Measurements from ENCODE around the gene ATP5F1C.
A peak's percentile ranks its signal among the peaks of the same experiment; 100 is the strongest.

ATP5F1C gene

DNA sequence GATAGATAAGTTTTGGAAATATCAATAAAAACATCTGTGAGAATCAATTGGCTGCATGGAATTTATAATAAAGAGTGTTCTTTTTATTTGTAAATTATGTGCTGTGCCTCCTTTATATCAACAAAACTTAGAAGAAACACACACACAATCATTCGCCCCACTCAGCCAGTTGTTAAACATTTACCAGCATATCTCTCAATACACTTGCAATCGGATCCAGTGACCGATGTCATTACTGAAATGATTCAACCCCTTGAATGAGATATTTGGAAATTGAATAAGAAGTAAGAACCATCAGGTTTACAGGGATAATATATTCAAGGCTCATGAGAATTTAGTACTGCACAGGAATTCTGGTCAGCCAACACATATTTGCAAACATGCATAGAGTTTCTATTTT, 65.9 kb downstream of the ATP5F1C start:
- Histone ChIP-seq H2AK5ac (ENCODE audit: low read depth, low read length) (no peak overlapping the region), H3K27me3 (ENCODE audit: control insufficient read depth in 3 of 3, insufficient read depth in 3 of 3, low read depth in 1 of 3, low read length in 3 of 3) (no peaks in the 10 kb centered on the region), H3K14ac (ENCODE audit: low read length) (no peak overlapping the region), H3K36me3 (replicated peaks in 1 of 2; ENCODE audit: control insufficient read depth in 2 of 2, insufficient read depth in 2 of 2, low read length in 2 of 2) (no peaks in the 10 kb centered on the region), H2BK120ac (ENCODE audit: low read depth, low read length) (no peak overlapping the region), H3K23ac (ENCODE audit: low read depth, low read length, poor library complexity) (no peak overlapping the region), H2BK15ac (ENCODE audit: low read length) (no peak overlapping the region), H3K9ac (ENCODE audit: low read depth, low read length, poor library complexity) (no peak overlapping the region), H4K91ac (ENCODE audit: low read depth, low read length, poor library complexity) (no peak overlapping the region), H3K27ac (replicated peaks; ENCODE audit: low read length) (no peak overlapping the region), H3K4me1 (ENCODE audit: control insufficient read depth in 2 of 2, insufficient read depth in 1 of 2, low read depth in 1 of 2, low read length in 2 of 2) (peaks cover 4 to 10% of the 10 kb centered on the region in 2 donors), H4K8ac (ENCODE audit: low read depth, low read length) (no peak overlapping the region), H3K18ac (ENCODE audit: low read length) (no peak overlapping the region), H2BK12ac (ENCODE audit: low read length) (no peak overlapping the region), H2BK5ac (ENCODE audit: low read length) (no peak overlapping the region), H3K9me3 (replicated peaks in 1 of 2; ENCODE audit: control insufficient read depth in 2 of 2, insufficient read depth in 1 of 2, low read depth in 1 of 2, low read length in 2 of 2) (no peaks in the 10 kb centered on the region), H3K79me1 (ENCODE audit: low read depth, low read length) (no peaks in the 10 kb centered on the region), H2AFZ (ENCODE audit: low read length) (no peak overlapping the region), H3K4me2 (ENCODE audit: insufficient read depth, low read length, poor library complexity, severe bottlenecking) (no peak overlapping the region), H3K4ac (ENCODE audit: low read length) (no peak overlapping the region), H3K4me3 (ENCODE audit: low read length in 2 of 2) (no peak overlapping the region)
- no peak for DNase-seq (ENCODE audit: low spot score)
- no CpG with 5 or more reads among the region's 3 CpGs for WGBS, 2 donors (ENCODE audit: extremely low coverage in 2 of 2, insufficient read length in 2 of 2, insufficient replicate concordance in 1 of 2)

DNA sequence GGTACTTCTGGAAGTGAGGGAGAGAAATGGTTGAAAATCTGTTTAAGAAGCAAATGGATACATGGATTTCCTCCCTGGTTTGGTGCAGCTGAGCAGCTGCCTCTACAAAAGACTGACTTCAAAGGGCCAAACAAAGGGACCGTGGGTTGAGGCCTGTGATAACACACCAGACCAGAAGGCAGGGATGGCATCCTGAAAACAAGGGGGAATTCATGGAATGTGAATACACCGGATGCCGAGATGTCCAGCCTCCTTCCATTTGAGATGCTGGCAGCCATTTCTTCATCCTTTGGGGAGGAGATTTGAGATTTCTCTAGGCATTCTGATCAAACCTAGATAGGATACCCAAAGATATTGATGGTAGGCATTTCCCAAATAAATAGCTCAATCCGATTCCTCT, 67.2 kb downstream of the ATP5F1C start:
- H3K23ac ChIP-seq (ENCODE audit: low read depth, low read length, poor library complexity): no peak overlapping the region
- no peak overlapping the region for H3K4me3 ChIP-seq (ENCODE audit: low read length in 2 of 2)
- no peak overlapping the region for H3K4ac ChIP-seq (ENCODE audit: low read length)
- no peak overlapping the region for H3K4me2 ChIP-seq (ENCODE audit: insufficient read depth, low read length, poor library complexity, severe bottlenecking)
- H2AFZ ChIP-seq (ENCODE audit: low read length): peak overlapping the region; percentile 56
- no peak overlapping the region for H2BK12ac ChIP-seq (ENCODE audit: low read length)
- peak overlapping the region; percentile 67 for H3K27ac ChIP-seq (replicated peaks; ENCODE audit: low read length)
- no peaks in the 10 kb centered on the region for H3K36me3 ChIP-seq (replicated peaks in 1 of 2; ENCODE audit: control insufficient read depth in 2 of 2, insufficient read depth in 2 of 2, low read length in 2 of 2)
- no peak overlapping the region for H3K14ac ChIP-seq (ENCODE audit: low read length)
- no peaks in the 10 kb centered on the region for H3K27me3 ChIP-seq (ENCODE audit: control insufficient read depth in 3 of 3, insufficient read depth in 3 of 3, low read depth in 1 of 3, low read length in 3 of 3)
- H2BK5ac ChIP-seq (ENCODE audit: low read length): no peak overlapping the region
- no peak overlapping the region for H2AK5ac ChIP-seq (ENCODE audit: low read depth, low read length)
- no CpG with 5 or more reads among the region's 4 CpGs for WGBS, 2 donors (ENCODE audit: extremely low coverage in 2 of 2, insufficient read length in 2 of 2, insufficient replicate concordance in 1 of 2)
- H3K4me1 ChIP-seq (ENCODE audit: control insufficient read depth in 2 of 2, insufficient read depth in 1 of 2, low read depth in 1 of 2, low read length in 2 of 2): peaks cover 4 to 10% of the 10 kb centered on the region in 2 donors
- H3K9ac ChIP-seq (ENCODE audit: low read depth, low read length, poor library complexity): no peak overlapping the region
- H3K9me3 ChIP-seq (replicated peaks in 1 of 2; ENCODE audit: control insufficient read depth in 2 of 2, insufficient read depth in 1 of 2, low read depth in 1 of 2, low read length in 2 of 2): peaks cover 0 to 2% of the 10 kb centered on the region in 2 donors
- H2BK120ac ChIP-seq (ENCODE audit: low read depth, low read length): no peak overlapping the region
- no peak overlapping the region for H3K18ac ChIP-seq (ENCODE audit: low read length)
- peak; percentile 41 for DNase-seq (ENCODE audit: low spot score)
- no peaks in the 10 kb centered on the region for H3K79me1 ChIP-seq (ENCODE audit: low read depth, low read length)
- H4K8ac ChIP-seq (ENCODE audit: low read depth, low read length): no peak overlapping the region
- H2BK15ac ChIP-seq (ENCODE audit: low read length): no peak overlapping the region
- no peak overlapping the region for H4K91ac ChIP-seq (ENCODE audit: low read depth, low read length, poor library complexity)

- H3K27ac ChIP-seq (replicated peaks; ENCODE audit: low read length): no peak overlapping the region
- no peak overlapping the region for H2BK15ac ChIP-seq (ENCODE audit: low read length)
- no peak overlapping the region for H3K4ac ChIP-seq (ENCODE audit: low read length)
- H3K9ac ChIP-seq (ENCODE audit: low read depth, low read length, poor library complexity): no peak overlapping the region
- no peak overlapping the region for H2BK12ac ChIP-seq (ENCODE audit: low read length)
- peaks cover 4 to 8% of the 10 kb centered on the region in 2 donors for H3K4me1 ChIP-seq (ENCODE audit: control insufficient read depth in 2 of 2, insufficient read depth in 1 of 2, low read depth in 1 of 2, low read length in 2 of 2)
- H3K36me3 ChIP-seq (replicated peaks in 1 of 2; ENCODE audit: control insufficient read depth in 2 of 2, insufficient read depth in 2 of 2, low read length in 2 of 2): no peaks in the 10 kb centered on the region
- H4K91ac ChIP-seq (ENCODE audit: low read depth, low read length, poor library complexity): no peak overlapping the region
- no peak overlapping the region for H3K18ac ChIP-seq (ENCODE audit: low read length)
- no peak overlapping the region for H2BK120ac ChIP-seq (ENCODE audit: low read depth, low read length)
- no peak overlapping the region for H3K14ac ChIP-seq (ENCODE audit: low read length)
- H3K79me1 ChIP-seq (ENCODE audit: low read depth, low read length): no peaks in the 10 kb centered on the region
- no peak overlapping the region for H3K4me3 ChIP-seq (ENCODE audit: low read length in 2 of 2)
- H3K9me3 ChIP-seq (replicated peaks in 1 of 2; ENCODE audit: control insufficient read depth in 2 of 2, insufficient read depth in 1 of 2, low read depth in 1 of 2, low read length in 2 of 2): peaks cover 2 to 5% of the 10 kb centered on the region in 2 donors
- H2AK5ac ChIP-seq (ENCODE audit: low read depth, low read length): no peak overlapping the region
- H3K4me2 ChIP-seq (ENCODE audit: insufficient read depth, low read length, poor library complexity, severe bottlenecking): no peak overlapping the region
- no peaks in the 10 kb centered on the region for H3K27me3 ChIP-seq (ENCODE audit: control insufficient read depth in 3 of 3, insufficient read depth in 3 of 3, low read depth in 1 of 3, low read length in 3 of 3)
- no CpG with 5 or more reads among the region's 4 CpGs for WGBS, 2 donors (ENCODE audit: extremely low coverage in 2 of 2, insufficient read length in 2 of 2, insufficient replicate concordance in 1 of 2)
- no peak for DNase-seq (ENCODE audit: low spot score)
- no peak overlapping the region for H2BK5ac ChIP-seq (ENCODE audit: low read length)
- H3K23ac ChIP-seq (ENCODE audit: low read depth, low read length, poor library complexity): no peak overlapping the region
- H4K8ac ChIP-seq (ENCODE audit: low read depth, low read length): no peak overlapping the region
- H2AFZ ChIP-seq (ENCODE audit: low read length): no peak overlapping the region
Measured at GRCh38 chr10:7856678-7857077, 68.7 kb downstream of the ATP5F1C start.

GRCh38 chr10:7857262-7857661, 69.3 kb downstream of the ATP5F1C start:
- Histone ChIP-seq H3K27me3 (ENCODE audit: control insufficient read depth in 3 of 3, insufficient read depth in 3 of 3, low read depth in 1 of 3, low read length in 3 of 3) (no peaks in the 10 kb centered on the region), H4K91ac (ENCODE audit: low read depth, low read length, poor library complexity) (no peak overlapping the region), H2BK5ac (ENCODE audit: low read length) (no peak overlapping the region), H3K4me2 (ENCODE audit: insufficient read depth, low read length, poor library complexity, severe bottlenecking) (no peak overlapping the region), H3K4ac (ENCODE audit: low read length) (no peak overlapping the region), H3K27ac (replicated peaks; ENCODE audit: low read length) (no peak overlapping the region), H2AK5ac (ENCODE audit: low read depth, low read length) (no peak overlapping the region), H3K9me3 (replicated peaks in 1 of 2; ENCODE audit: control insufficient read depth in 2 of 2, insufficient read depth in 1 of 2, low read depth in 1 of 2, low read length in 2 of 2) (peaks cover 2 to 11% of the 10 kb centered on the region in 2 donors), H4K8ac (ENCODE audit: low read depth, low read length) (no peak overlapping the region), H3K9ac (ENCODE audit: low read depth, low read length, poor library complexity) (no peak overlapping the region), H2AFZ (ENCODE audit: low read length) (no peak overlapping the region), H3K79me1 (ENCODE audit: low read depth, low read length) (no peaks in the 10 kb centered on the region), H2BK12ac (ENCODE audit: low read length) (no peak overlapping the region), H3K18ac (ENCODE audit: low read length) (no peak overlapping the region), H2BK15ac (ENCODE audit: low read length) (no peak overlapping the region), H3K4me3 (ENCODE audit: low read length in 2 of 2) (no peak overlapping the region), H3K4me1 (ENCODE audit: control insufficient read depth in 2 of 2, insufficient read depth in 1 of 2, low read depth in 1 of 2, low read length in 2 of 2) (peaks cover 4 to 8% of the 10 kb centered on the region in 2 donors), H2BK120ac (ENCODE audit: low read depth, low read length) (no peak overlapping the region), H3K36me3 (replicated peaks in 1 of 2; ENCODE audit: control insufficient read depth in 2 of 2, insufficient read depth in 2 of 2, low read length in 2 of 2) (no peaks in the 10 kb centered on the region), H3K23ac (ENCODE audit: low read depth, low read length, poor library complexity) (no peak overlapping the region), H3K14ac (ENCODE audit: low read length) (no peak overlapping the region)
- WGBS, 2 donors (ENCODE audit: extremely low coverage in 2 of 2, insufficient read length in 2 of 2, insufficient replicate concordance in 1 of 2): no CpG with 5 or more reads among the region's 4 CpGs
- no peak for DNase-seq (ENCODE audit: low spot score)

All from neuronal stem cell (in vitro differentiated cells).